ENCODE data around the gene ROS1.

ROS1 gene

DNA sequence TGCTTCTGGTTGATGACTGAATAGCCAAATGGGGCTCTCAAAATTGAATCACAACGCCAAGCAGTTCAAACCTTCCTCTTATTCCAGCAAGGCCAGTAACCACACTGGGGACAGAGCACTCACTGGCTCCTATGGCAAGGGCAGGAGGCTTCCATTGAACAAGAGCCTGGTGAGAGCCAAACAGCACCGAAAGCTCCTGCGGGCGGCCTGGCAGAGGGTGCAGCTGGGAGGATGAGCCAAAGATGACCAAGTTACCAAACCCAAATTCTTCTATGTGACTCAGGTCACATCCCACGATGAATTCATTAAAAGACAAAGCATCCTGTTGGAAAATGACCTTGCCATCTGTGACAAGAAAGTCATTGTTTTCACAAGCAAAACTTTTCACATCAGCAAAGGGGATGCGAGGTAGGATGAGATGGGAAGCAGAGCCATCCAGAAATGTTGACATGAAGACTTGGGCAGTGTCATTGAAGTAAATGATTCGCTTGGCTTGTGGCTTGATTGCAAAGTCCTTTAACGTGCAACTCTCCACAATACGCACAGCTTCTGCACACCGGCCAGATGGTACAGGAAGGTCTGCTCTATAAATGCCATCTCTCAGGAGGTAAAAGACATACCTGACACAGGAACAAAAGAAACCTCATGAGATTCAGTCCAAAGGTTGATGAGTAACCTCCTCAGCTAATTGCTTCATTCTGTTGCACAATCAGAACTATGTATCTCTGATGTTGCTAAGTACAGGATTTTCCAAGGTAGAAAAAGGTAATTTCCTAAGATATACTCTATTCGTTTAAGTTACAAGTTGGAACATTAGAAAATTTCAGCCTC is 36.3 kb downstream of the ROS1 start:
- TF ChIP-seq REST (IDR thresholded peaks at IDR 0.05; ENCODE audit: insufficient read depth in 1 of 2, low read depth in 2 of 2, low read length in 2 of 2), result no peak
- no peak for TF ChIP-seq FOXP2 (optimal IDR thresholded peaks at IDR 0.05; ENCODE audit: borderline replicate concordance, extremely low read depth, extremely low read length, insufficient read depth)
- no peak for TF ChIP-seq TAF1 (IDR thresholded peaks at IDR 0.05; ENCODE audit: borderline replicate concordance, insufficient read depth, low read length)
- TF ChIP-seq POLR2AphosphoS5 (IDR thresholded peaks at IDR 0.05; ENCODE audit: low read depth, low read length), result no peak
- no peak for TF ChIP-seq SIN3A (IDR thresholded peaks at IDR 0.05; ENCODE audit: borderline replicate concordance, insufficient read depth, low read length)

DNA sequence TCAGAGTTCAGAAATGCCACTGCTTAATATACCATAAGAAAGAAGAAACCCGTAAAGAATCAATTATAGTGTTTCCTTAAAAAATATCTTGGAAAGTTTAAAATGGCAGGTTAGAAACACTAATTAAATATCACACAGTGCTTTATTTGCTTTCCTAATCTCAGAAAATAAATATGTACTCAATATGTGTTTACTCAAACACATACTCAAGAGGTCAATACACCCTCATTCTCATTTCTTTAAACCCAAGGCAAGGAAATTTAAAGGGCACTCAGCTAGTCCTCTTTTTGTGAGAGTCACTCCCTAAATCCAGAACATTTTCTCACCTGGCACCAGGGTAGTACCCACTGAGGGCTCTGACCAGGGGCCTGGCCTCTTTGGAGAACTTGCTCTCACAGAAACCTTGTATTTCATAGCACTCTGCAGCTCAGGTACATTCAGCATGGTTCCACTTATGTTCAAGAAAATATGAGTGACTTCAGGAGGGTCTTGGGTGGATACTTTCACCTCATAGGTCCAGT is 38.2 kb downstream of the ROS1 start:
- no peak for TF ChIP-seq TAF1 (IDR thresholded peaks at IDR 0.05; ENCODE audit: borderline replicate concordance, insufficient read depth, low read length)
- no peak for TF ChIP-seq FOXP2 (optimal IDR thresholded peaks at IDR 0.05; ENCODE audit: borderline replicate concordance, extremely low read depth, extremely low read length, insufficient read depth)
- TF ChIP-seq REST (IDR thresholded peaks at IDR 0.05; ENCODE audit: insufficient read depth in 1 of 2, low read depth in 2 of 2, low read length in 2 of 2), result no peak
- TF ChIP-seq POLR2AphosphoS5 (IDR thresholded peaks at IDR 0.05; ENCODE audit: low read depth, low read length), result no peak
- TF ChIP-seq SIN3A (IDR thresholded peaks at IDR 0.05; ENCODE audit: borderline replicate concordance, insufficient read depth, low read length), result no peak

- no peak for TF ChIP-seq SIN3A (IDR thresholded peaks at IDR 0.05; ENCODE audit: borderline replicate concordance, insufficient read depth, low read length)
- no peak for TF ChIP-seq FOXP2 (optimal IDR thresholded peaks at IDR 0.05; ENCODE audit: borderline replicate concordance, extremely low read depth, extremely low read length, insufficient read depth)
- TF ChIP-seq POLR2AphosphoS5 (IDR thresholded peaks at IDR 0.05; ENCODE audit: low read depth, low read length), result no peak
- no peak for TF ChIP-seq TAF1 (IDR thresholded peaks at IDR 0.05; ENCODE audit: borderline replicate concordance, insufficient read depth, low read length)
- TF ChIP-seq REST (IDR thresholded peaks at IDR 0.05; ENCODE audit: insufficient read depth in 1 of 2, low read depth in 2 of 2, low read length in 2 of 2), result no peak
These were observed 41.1 kb downstream of the ROS1 start for GRCh38 chr6:117384659-117385058.

DNA sequence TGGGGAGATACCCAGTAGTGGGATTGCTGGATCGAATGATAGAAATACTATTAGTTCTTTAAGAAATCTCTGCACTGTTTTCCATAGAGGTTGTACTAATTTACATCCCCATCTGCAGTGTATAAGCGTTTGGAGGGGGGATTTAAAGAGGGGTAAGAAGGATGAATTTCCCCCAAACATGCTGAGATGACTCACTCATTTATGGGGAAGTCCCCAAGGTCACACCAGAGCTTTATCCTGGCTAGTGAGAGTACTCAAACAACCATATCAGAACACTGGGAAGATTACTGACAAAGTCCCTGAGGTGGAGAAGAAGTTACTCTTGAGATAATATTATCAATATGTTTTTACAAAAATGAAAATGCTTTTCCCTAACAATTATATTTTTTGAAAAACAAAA is 44.0 kb downstream of the ROS1 start:
- TF ChIP-seq TAF1 (IDR thresholded peaks at IDR 0.05; ENCODE audit: borderline replicate concordance, insufficient read depth, low read length) (no peak), REST (IDR thresholded peaks at IDR 0.05; ENCODE audit: insufficient read depth in 1 of 2, low read depth in 2 of 2, low read length in 2 of 2) (no peak), FOXP2 (optimal IDR thresholded peaks at IDR 0.05; ENCODE audit: borderline replicate concordance, extremely low read depth, extremely low read length, insufficient read depth) (no peak), SIN3A (IDR thresholded peaks at IDR 0.05; ENCODE audit: borderline replicate concordance, insufficient read depth, low read length) (no peak), POLR2AphosphoS5 (IDR thresholded peaks at IDR 0.05; ENCODE audit: low read depth, low read length) (no peak)

All from PFSK-1 (cell line).